DND-41 (cell line): ENCODE measurements around the gene TCF7L2.

ENCODE experiments used
- ATAC-seq: fragments of 200-7000 bp; cut with Tn5 transposase; 3 replicates; pipeline ENCODE4 v1.9.1; 2021; ENCODE audit warnings: low read depth; ENCODE audit not compliant: insufficient read depth
- DNase-seq: peaks from one replicate; pipeline ENCODE4 v3.0.0-alpha.2; 2020
- H2AFZ ChIP-seq: 2 replicates; pipeline ENCODE4 v1.6.0; 2012; ENCODE audit warnings: low read depth, low read length
- H3K27ac ChIP-seq: 2 replicates; pipeline ENCODE4 v1.5.1; 2012; ENCODE audit warnings: low read length, inconsistent platforms
- H3K27me3 ChIP-seq: fragments of 200-600 bp; sonication (generic); 2 replicates; pipeline ENCODE4 v1.6.0; 2012; ENCODE audit warnings: low read length, mild to moderate bottlenecking, inconsistent platforms; ENCODE audit not compliant: insufficient read depth, poor library complexity
- H3K36me3 ChIP-seq: 2 replicates; pipeline ENCODE4 v1.5.1; 2012; ENCODE audit warnings: low read length, inconsistent platforms; ENCODE audit not compliant: insufficient read depth
- H3K4me1 ChIP-seq: 2 replicates; pipeline ENCODE4 v1.5.1; 2012; ENCODE audit warnings: mild to moderate bottlenecking, low read length; ENCODE audit not compliant: insufficient read depth
- H3K4me2 ChIP-seq: 2 replicates; pipeline ENCODE4 v1.6.0; 2012; ENCODE audit warnings: mild to moderate bottlenecking, moderate library complexity, low read length, inconsistent platforms; ENCODE audit not compliant: insufficient read depth
- H3K4me3 ChIP-seq, 2 experiments: fragments of 200-600 bp in 1 of 2; shearing (Covaris generic) in 1 of 2; 2 replicates each; pipeline ENCODE4 v1.5.1; 2012 to 2016; ENCODE audit warnings: inconsistent platforms in 2 of 2, low read length in 2 of 2, mild to moderate bottlenecking in 2 of 2, low read depth in 1 of 2, moderate library complexity in 1 of 2
- H3K79me2 ChIP-seq: 2 replicates; pipeline ENCODE4 v1.6.0; 2012; ENCODE audit warnings: low read length, inconsistent platforms; ENCODE audit not compliant: insufficient read depth
- H3K9ac ChIP-seq: 2 replicates; pipeline ENCODE4 v1.6.0; 2012; ENCODE audit warnings: low read depth, mild to moderate bottlenecking, inconsistent platforms, low read length, moderate library complexity
- H3K9me3 ChIP-seq: 2 replicates; pipeline ENCODE4 v1.5.1; 2012; ENCODE audit warnings: low read length, moderate library complexity, mild to moderate bottlenecking, inconsistent platforms; ENCODE audit not compliant: insufficient read depth, severe bottlenecking
- H4K20me1 ChIP-seq: 2 replicates; pipeline ENCODE4 v1.6.0; 2012; ENCODE audit warnings: low read length; ENCODE audit not compliant: insufficient read depth
- EZH2 ChIP-seq: IDR thresholded peaks from 3 replicates; pipeline ENCODE4 v1.6.1; 2012; ENCODE audit warnings: borderline replicate concordance, low read depth, mild to moderate bottlenecking, moderate library complexity, low read length, inconsistent platforms; ENCODE audit not compliant: severe bottlenecking
- TF ChIP-seq, protein P1 (sequence below): IDR thresholded peaks from 2 replicates; pipeline ENCODE4 v1.5.1; 2012; ENCODE audit warnings: borderline replicate concordance, low read length, moderate library complexity, mild to moderate bottlenecking; ENCODE audit not compliant: poor library complexity, severe bottlenecking; ENCODE audit errors: extremely low read depth

TCF7L2 gene

DNA sequence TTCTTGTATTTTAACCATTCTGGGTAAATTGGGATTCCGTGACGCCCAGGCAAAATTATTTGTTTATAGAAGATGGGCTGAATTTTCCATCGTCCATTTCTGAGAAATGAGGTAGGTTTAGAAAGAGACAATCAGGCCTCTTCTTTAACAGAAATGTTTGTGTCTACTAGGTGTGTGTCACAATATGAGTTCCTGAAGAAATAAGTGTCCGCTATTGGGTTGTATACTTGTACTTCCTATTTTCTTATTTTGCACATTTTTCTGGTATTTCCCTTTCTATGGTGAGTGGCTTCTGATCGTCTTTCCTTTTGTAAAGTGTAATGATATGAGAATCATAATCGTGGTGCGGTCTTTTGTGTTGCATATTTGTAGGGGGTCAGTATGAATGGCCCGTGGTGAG is 83.9 kb downstream of the TCF7L2 start:
- H3K36me3 ChIP-seq = no peaks in the 10 kb centered on the region
- H2AFZ ChIP-seq = no peak overlapping the region
- H4K20me1 ChIP-seq = peaks cover 31% of the 10 kb centered on the region
- TF ChIP-seq EZH2 = no peak
- TF ChIP-seq, protein P1, sequence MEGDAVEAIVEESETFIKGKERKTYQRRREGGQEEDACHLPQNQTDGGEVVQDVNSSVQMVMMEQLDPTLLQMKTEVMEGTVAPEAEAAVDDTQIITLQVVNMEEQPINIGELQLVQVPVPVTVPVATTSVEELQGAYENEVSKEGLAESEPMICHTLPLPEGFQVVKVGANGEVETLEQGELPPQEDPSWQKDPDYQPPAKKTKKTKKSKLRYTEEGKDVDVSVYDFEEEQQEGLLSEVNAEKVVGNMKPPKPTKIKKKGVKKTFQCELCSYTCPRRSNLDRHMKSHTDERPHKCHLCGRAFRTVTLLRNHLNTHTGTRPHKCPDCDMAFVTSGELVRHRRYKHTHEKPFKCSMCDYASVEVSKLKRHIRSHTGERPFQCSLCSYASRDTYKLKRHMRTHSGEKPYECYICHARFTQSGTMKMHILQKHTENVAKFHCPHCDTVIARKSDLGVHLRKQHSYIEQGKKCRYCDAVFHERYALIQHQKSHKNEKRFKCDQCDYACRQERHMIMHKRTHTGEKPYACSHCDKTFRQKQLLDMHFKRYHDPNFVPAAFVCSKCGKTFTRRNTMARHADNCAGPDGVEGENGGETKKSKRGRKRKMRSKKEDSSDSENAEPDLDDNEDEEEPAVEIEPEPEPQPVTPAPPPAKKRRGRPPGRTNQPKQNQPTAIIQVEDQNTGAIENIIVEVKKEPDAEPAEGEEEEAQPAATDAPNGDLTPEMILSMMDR = no peak
- ATAC-seq = no peak
- H3K27me3 ChIP-seq = no peaks in the 10 kb centered on the region
- H3K9ac ChIP-seq = no peak overlapping the region
- H3K27ac ChIP-seq = no peak overlapping the region
- H3K4me2 ChIP-seq = no peak overlapping the region
- no peaks in the 10 kb centered on the region for H3K9me3 ChIP-seq
- peaks cover 77% of the 10 kb centered on the region for H3K79me2 ChIP-seq
- H3K4me1 ChIP-seq = no peaks in the 10 kb centered on the region
- no peak overlapping the region for H3K4me3 ChIP-seq
- no peak for DNase-seq

DNA sequence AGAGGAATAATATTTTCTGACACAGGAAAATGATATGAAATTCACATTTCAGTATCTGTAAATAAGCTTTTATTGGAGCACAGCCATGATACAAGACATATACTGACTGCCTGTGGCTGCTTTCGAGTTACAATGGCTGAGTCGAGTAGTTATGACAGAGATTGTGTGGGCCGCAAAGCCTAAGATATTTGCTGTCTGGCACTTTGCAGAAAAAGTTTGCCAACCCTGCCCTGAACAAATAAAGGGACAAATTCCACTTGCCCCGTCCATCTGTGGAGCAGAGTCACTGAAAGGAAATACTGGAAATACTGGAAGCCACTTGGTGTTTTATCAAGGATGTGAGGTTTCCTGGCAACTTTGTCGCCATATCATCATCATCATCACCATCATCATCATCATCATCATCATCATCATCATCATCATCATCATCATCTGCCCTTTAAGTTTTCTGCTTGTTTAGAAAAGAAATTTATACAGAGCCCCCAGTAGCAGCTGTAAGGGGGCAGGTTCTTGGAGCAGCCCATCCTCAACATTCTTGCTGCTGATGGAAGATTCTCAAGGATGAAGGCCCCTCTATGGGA is 85.8 kb downstream of the TCF7L2 start:
- Histone ChIP-seq H3K36me3 (0 out of 2 replicates have a peak, but pooled peaks cover 8% of the 10 kb centered on the region), H3K9ac (no peak overlapping the region), H3K27ac (no peak overlapping the region), H3K4me3 (no peak overlapping the region), H2AFZ (no peak overlapping the region), H3K79me2 (peaks cover 62% of the 10 kb centered on the region), H3K9me3 (no peaks in the 10 kb centered on the region), H4K20me1 (peaks cover 25% of the 10 kb centered on the region), H3K4me1 (no peaks in the 10 kb centered on the region), H3K27me3 (no peaks in the 10 kb centered on the region), H3K4me2 (no peak overlapping the region)
- ATAC-seq (no peak), DNase-seq (no peak)
- TF ChIP-seq EZH2 = no peak
- TF ChIP-seq, protein P1 = no peak

DNA sequence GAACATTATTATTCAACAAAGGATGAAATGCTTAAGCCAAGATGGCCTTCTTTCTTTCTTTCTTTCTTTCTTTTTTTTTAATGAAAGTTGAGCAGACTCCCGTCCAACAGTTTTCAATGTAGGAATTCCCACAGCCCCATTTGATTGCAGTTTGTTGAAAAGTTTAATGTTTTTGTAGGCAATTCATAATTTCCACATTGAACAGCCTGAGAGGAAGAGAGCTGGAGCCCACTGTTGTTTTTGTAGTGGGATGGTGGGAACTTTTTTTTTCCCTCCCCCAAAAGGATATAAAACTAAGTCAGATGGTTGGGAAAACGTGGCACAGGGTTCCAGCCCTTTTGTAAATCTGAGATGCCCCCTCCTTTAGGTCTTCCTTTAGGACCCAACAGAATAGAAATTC is 86.6 kb downstream of the TCF7L2 start:
- peaks cover 57% of the 10 kb centered on the region for H3K79me2 ChIP-seq
- no peak overlapping the region for H3K27ac ChIP-seq
- ATAC-seq = no peak
- TF ChIP-seq, protein P1 = no peak
- TF ChIP-seq EZH2 = no peak
- DNase-seq = no peak
- H4K20me1 ChIP-seq = peaks cover 23% of the 10 kb centered on the region
- H3K36me3 ChIP-seq = peaks cover 14% of the 10 kb centered on the region; the same call in 1 of the 2 replicates
- H3K9ac ChIP-seq = no peak overlapping the region
- no peaks in the 10 kb centered on the region for H3K9me3 ChIP-seq
- no peak overlapping the region for H2AFZ ChIP-seq
- no peaks in the 10 kb centered on the region for H3K27me3 ChIP-seq
- no peaks in the 10 kb centered on the region for H3K4me1 ChIP-seq
- H3K4me2 ChIP-seq = no peak overlapping the region
- H3K4me3 ChIP-seq = no peak overlapping the region
